ENCODE results near the gene SHCBP1L.

The SHCBP1L gene

GRCh38 chr1:182972231-182972630 lies 19.3 kb upstream of the SHCBP1L start:
- Histone ChIP-seq H4K20me1 (ENCODE audit: insufficient read depth, low read length) (no peaks in the 10 kb centered on the region), H2AFZ (ENCODE audit: low read length) (no peak overlapping the region), H3K79me2 (ENCODE audit: low read length) (no peaks in the 10 kb centered on the region), H3K27me3 (replicated peaks; ENCODE audit: insufficient read depth, low read length) (no peaks in the 10 kb centered on the region), H3K4me1 (ENCODE audit: low read length) (no peaks in the 10 kb centered on the region), H3K27ac (ENCODE audit: low read length) (no peak overlapping the region), H3K9me3 (replicated peaks; ENCODE audit: insufficient read depth, low read length) (no peaks in the 10 kb centered on the region), H3K9me2 (replicated peaks; ENCODE audit: insufficient read depth, low read length) (no peaks in the 10 kb centered on the region), H3F3A (ENCODE audit: insufficient read depth, low read length) (no peaks in the 10 kb centered on the region), H3K4me2 (ENCODE audit: low read depth, low read length) (no peak overlapping the region), H3K9ac (ENCODE audit: low read length) (no peak overlapping the region), H3K36me3 (replicated peaks; ENCODE audit: insufficient read depth, low read length) (no peaks in the 10 kb centered on the region), H3K4me3 (ENCODE audit: low read length) (no peak overlapping the region)
- no peak for DNase-seq
- TF ChIP-seq EZH2phosphoT487 (IDR thresholded peaks at IDR 0.05; ENCODE audit: low read length) (no peak), EZH2 (optimal IDR thresholded peaks at IDR 0.05; ENCODE audit: low read depth, low read length) (no peak), CTCF (IDR thresholded peaks at IDR 0.05; ENCODE audit: low read length) (no peak)

GRCh38 chr1:182971219-182971618 lies 18.3 kb upstream of the SHCBP1L start:
- no peaks in the 10 kb centered on the region for H4K20me1 ChIP-seq (ENCODE audit: insufficient read depth, low read length)
- no peaks in the 10 kb centered on the region for H3K9me2 ChIP-seq (replicated peaks; ENCODE audit: insufficient read depth, low read length)
- no peak overlapping the region for H3K4me3 ChIP-seq (ENCODE audit: low read length)
- no peaks in the 10 kb centered on the region for H3K36me3 ChIP-seq (replicated peaks; ENCODE audit: insufficient read depth, low read length)
- H3K4me2 ChIP-seq (ENCODE audit: low read depth, low read length) = no peak overlapping the region
- H3K9me3 ChIP-seq (replicated peaks; ENCODE audit: insufficient read depth, low read length) = no peaks in the 10 kb centered on the region
- H3K9ac ChIP-seq (ENCODE audit: low read length) = no peak overlapping the region
- no peak overlapping the region for H2AFZ ChIP-seq (ENCODE audit: low read length)
- H3K79me2 ChIP-seq (ENCODE audit: low read length) = no peaks in the 10 kb centered on the region
- TF ChIP-seq CTCF (IDR thresholded peaks at IDR 0.05; ENCODE audit: low read length) = no peak
- TF ChIP-seq EZH2phosphoT487 (IDR thresholded peaks at IDR 0.05; ENCODE audit: low read length) = no peak
- TF ChIP-seq EZH2 (optimal IDR thresholded peaks at IDR 0.05; ENCODE audit: low read depth, low read length) = no peak
- no peaks in the 10 kb centered on the region for H3K4me1 ChIP-seq (ENCODE audit: low read length)
- H3K27ac ChIP-seq (ENCODE audit: low read length) = no peak overlapping the region
- H3K27me3 ChIP-seq (replicated peaks; ENCODE audit: insufficient read depth, low read length) = no peaks in the 10 kb centered on the region
- no peaks in the 10 kb centered on the region for H3F3A ChIP-seq (ENCODE audit: insufficient read depth, low read length)
- no peak for DNase-seq

GRCh38 chr1:182968836-182969734 lies 16.1 kb upstream of the SHCBP1L start:
- Histone ChIP-seq H3K27ac (ENCODE audit: low read length) (no peak overlapping the region), H3K9me2 (replicated peaks; ENCODE audit: insufficient read depth, low read length) (no peaks in the 10 kb centered on the region), H3K4me3 (ENCODE audit: low read length) (no peak overlapping the region), H2AFZ (ENCODE audit: low read length) (no peak overlapping the region), H4K20me1 (ENCODE audit: insufficient read depth, low read length) (no peaks in the 10 kb centered on the region), H3K79me2 (ENCODE audit: low read length) (no peaks in the 10 kb centered on the region), H3K4me1 (ENCODE audit: low read length) (no peaks in the 10 kb centered on the region), H3K36me3 (replicated peaks; ENCODE audit: insufficient read depth, low read length) (no peaks in the 10 kb centered on the region), H3K9ac (ENCODE audit: low read length) (no peak overlapping the region), H3F3A (ENCODE audit: insufficient read depth, low read length) (no peaks in the 10 kb centered on the region), H3K4me2 (ENCODE audit: low read depth, low read length) (no peak overlapping the region), H3K27me3 (replicated peaks; ENCODE audit: insufficient read depth, low read length) (no peaks in the 10 kb centered on the region), H3K9me3 (replicated peaks; ENCODE audit: insufficient read depth, low read length) (no peaks in the 10 kb centered on the region)
- TF ChIP-seq EZH2 (optimal IDR thresholded peaks at IDR 0.05; ENCODE audit: low read depth, low read length) = no peak
- no peak for TF ChIP-seq EZH2phosphoT487 (IDR thresholded peaks at IDR 0.05; ENCODE audit: low read length)
- TF ChIP-seq CTCF (IDR thresholded peaks at IDR 0.05; ENCODE audit: low read length) = no peak
- DNase-seq = no peak

Data from MM.1S (cell line).